MM.1S (cell line): ENCODE results near the gene USO1.

Experiments
- DNase-seq: peaks from one replicate; pipeline ENCODE4 v3.0.0-alpha.2; 2015
- H2AFZ ChIP-seq: fragments of 300-600 bp; sonication (generic); 2 replicates; pipeline ENCODE4 v1.6.0; 2016; ENCODE audit warnings: antibody characterized with exemption, low read length
- H3F3A ChIP-seq: fragments of 300-600 bp; sonication (generic); 2 replicates; pipeline ENCODE4 v1.6.1; 2016; ENCODE audit warnings: mild to moderate bottlenecking, antibody characterized with exemption, low read length, moderate library complexity, mixed read lengths; ENCODE audit not compliant: insufficient read depth
- H3K27ac ChIP-seq: fragments of 300-600 bp; sonication (generic); 2 replicates; pipeline ENCODE4 v1.5.1; 2016; ENCODE audit warnings: mild to moderate bottlenecking, low read length
- H3K27me3 ChIP-seq: fragments of 300-600 bp; sonication (generic); replicated peaks from 2 replicates; pipeline ENCODE4 v1.6.0; 2016; ENCODE audit warnings: low read length; ENCODE audit not compliant: insufficient read depth
- H3K36me3 ChIP-seq: fragments of 300-600 bp; sonication (generic); replicated peaks from 2 replicates; pipeline ENCODE4 v1.6.1; 2016; ENCODE audit warnings: mild to moderate bottlenecking, low read length, mixed read lengths; ENCODE audit not compliant: insufficient read depth
- H3K4me1 ChIP-seq: fragments of 300-600 bp; sonication (generic); 2 replicates; pipeline ENCODE4 v1.6.1; 2016; ENCODE audit warnings: low read length, mixed read lengths
- H3K4me2 ChIP-seq: fragments of 300-600 bp; sonication (generic); 2 replicates; pipeline ENCODE4 v1.6.0; 2016; ENCODE audit warnings: low read depth, low read length
- H3K4me3 ChIP-seq: fragments of 300-600 bp; sonication (generic); 2 replicates; pipeline ENCODE4 v1.5.1; 2016; ENCODE audit warnings: low read length, mixed read lengths
- H3K79me2 ChIP-seq: fragments of 300-600 bp; sonication (generic); 2 replicates; pipeline ENCODE4 v1.6.1; 2016; ENCODE audit warnings: mixed run types, low read length, mixed read lengths
- H3K9ac ChIP-seq: fragments of 300-600 bp; sonication (generic); 2 replicates; pipeline ENCODE4 v1.6.1; 2016; ENCODE audit warnings: low read length, mixed read lengths
- H3K9me2 ChIP-seq: fragments of 300-600 bp; sonication (generic); replicated peaks from 2 replicates; pipeline ENCODE4 v1.6.1; 2016; ENCODE audit warnings: mild to moderate bottlenecking, low read length, mixed read lengths; ENCODE audit not compliant: insufficient read depth
- H3K9me3 ChIP-seq: fragments of 300-600 bp; sonication (generic); replicated peaks from 2 replicates; pipeline ENCODE4 v1.6.1; 2016; ENCODE audit warnings: mild to moderate bottlenecking, low read length, mixed read lengths; ENCODE audit not compliant: insufficient read depth
- H4K20me1 ChIP-seq: fragments of 300-600 bp; sonication (generic); 2 replicates; pipeline ENCODE4 v1.6.1; 2016; ENCODE audit warnings: mild to moderate bottlenecking, low read length, moderate library complexity, mixed read lengths; ENCODE audit not compliant: insufficient read depth
- CTCF ChIP-seq: fragments of 300-600 bp; sonication (generic); IDR thresholded peaks from 2 replicates; pipeline ENCODE4 v1.5.1; 2016; ENCODE audit warnings: antibody characterized with exemption, low read length, mixed read lengths
- EZH2 ChIP-seq: fragments of 300-600 bp; sonication (generic); optimal IDR thresholded peaks from 2 replicates; pipeline ENCODE3; 2017; ENCODE audit warnings: low read depth, mild to moderate bottlenecking, antibody characterized with exemption, low read length, mixed read lengths
- EZH2phosphoT487 ChIP-seq: fragments of 300-600 bp; sonication (generic); IDR thresholded peaks from 2 replicates; pipeline ENCODE4 v1.6.1; 2018; ENCODE audit warnings: antibody characterized with exemption, low read length

Gene USO1

DNA sequence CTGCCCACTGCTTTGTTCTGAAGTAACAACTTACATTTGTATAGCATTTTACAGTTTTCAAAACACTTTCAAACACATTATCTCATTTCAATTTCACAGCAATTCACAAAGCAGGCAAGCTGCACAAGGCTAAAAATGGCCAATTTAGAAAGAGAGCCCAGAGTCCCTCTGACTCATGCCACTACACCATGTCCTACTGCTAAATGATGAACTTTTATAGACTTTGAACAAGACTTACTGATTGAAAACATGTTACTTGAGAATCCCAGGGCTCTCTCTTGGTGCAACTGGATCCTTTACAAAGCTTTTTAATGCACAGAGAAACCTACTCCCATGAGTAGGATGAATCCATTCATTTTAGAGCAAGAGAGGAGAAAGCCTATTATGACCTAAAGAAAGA lies 45.4 kb upstream of the USO1 start:
- Histone ChIP-seq H3K79me2 (no peaks in the 10 kb centered on the region), H4K20me1 (no peaks in the 10 kb centered on the region), H3K9me3 (no peaks in the 10 kb centered on the region), H3K4me2 (no peak overlapping the region), H3K9ac (no peak overlapping the region), H3K4me1 (peaks cover 5% of the 10 kb centered on the region; the same call in 1 of the 2 replicates), H3K36me3 (no peaks in the 10 kb centered on the region), H3K27ac (no peak overlapping the region), H3K9me2 (no peaks in the 10 kb centered on the region), H3K4me3 (no peak overlapping the region), H3F3A (peaks cover 2% of the 10 kb centered on the region), H3K27me3 (no peaks in the 10 kb centered on the region), H2AFZ (no peak overlapping the region)
- TF ChIP-seq CTCF, result no peak
- TF ChIP-seq EZH2phosphoT487, result no peak
- no peak for TF ChIP-seq EZH2
- DNase-seq, result no peak

DNA sequence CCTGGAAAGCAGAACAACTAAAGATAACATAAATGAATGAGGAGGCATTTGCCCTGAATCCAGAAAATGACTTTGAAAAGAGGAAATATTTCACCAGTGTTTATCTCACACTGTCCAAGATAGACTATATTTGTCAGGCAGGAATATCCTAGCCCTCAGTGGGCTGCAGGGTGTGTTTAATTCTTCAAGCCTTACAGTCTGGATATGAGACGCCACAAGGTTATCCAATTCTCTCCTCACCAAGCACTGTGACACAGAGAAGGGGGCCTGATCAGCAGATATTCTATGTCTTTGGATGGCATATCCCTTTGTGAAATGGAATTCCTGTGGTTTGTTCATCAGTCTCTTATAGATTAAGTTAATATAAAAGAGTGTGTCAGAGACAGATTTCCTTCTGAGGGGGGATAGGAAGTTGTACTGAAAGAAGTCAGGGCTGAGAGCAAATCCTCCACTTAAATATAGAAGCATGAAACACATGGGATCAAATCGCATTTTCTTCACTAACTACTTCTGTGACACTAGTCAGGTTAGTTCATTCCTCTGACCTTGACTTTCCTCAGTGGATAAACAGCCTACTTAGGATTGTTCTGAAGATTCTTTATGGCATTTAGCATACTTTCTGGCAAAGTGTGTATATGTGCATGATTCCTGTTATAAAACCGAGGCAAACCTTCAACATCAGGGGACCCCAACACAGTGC lies 44.4 kb upstream of the USO1 start:
- Histone ChIP-seq H4K20me1 (no peaks in the 10 kb centered on the region), H3F3A (no peaks in the 10 kb centered on the region), H2AFZ (no peak overlapping the region), H3K9ac (no peak overlapping the region), H3K36me3 (no peaks in the 10 kb centered on the region), H3K9me3 (no peaks in the 10 kb centered on the region), H3K27ac (no peak overlapping the region), H3K79me2 (no peaks in the 10 kb centered on the region), H3K27me3 (no peaks in the 10 kb centered on the region), H3K4me1 (no peaks in the 10 kb centered on the region), H3K4me3 (no peak overlapping the region), H3K9me2 (no peaks in the 10 kb centered on the region), H3K4me2 (no peak overlapping the region)
- no peak for DNase-seq
- TF ChIP-seq CTCF (no peak), EZH2phosphoT487 (no peak), EZH2 (no peak)

- H3K79me2 ChIP-seq, result no peaks in the 10 kb centered on the region
- no peaks in the 10 kb centered on the region for H3K9me2 ChIP-seq
- H2AFZ ChIP-seq, result no peak overlapping the region
- H3K4me3 ChIP-seq, result no peak overlapping the region
- H3K9me3 ChIP-seq, result no peaks in the 10 kb centered on the region
- no peaks in the 10 kb centered on the region for H3F3A ChIP-seq
- no peaks in the 10 kb centered on the region for H3K27me3 ChIP-seq
- TF ChIP-seq EZH2phosphoT487 (no peak), CTCF (no peak), EZH2 (no peak)
- DNase-seq, result no peak
- no peaks in the 10 kb centered on the region for H3K4me1 ChIP-seq
- no peak overlapping the region for H3K4me2 ChIP-seq
- no peaks in the 10 kb centered on the region for H3K36me3 ChIP-seq
- no peak overlapping the region for H3K27ac ChIP-seq
- no peaks in the 10 kb centered on the region for H4K20me1 ChIP-seq
- H3K9ac ChIP-seq, result no peak overlapping the region
Observed at GRCh38 chr4:75683482-75684155, 40.8 kb upstream of the USO1 start.
